Stimulated activated CD8-positive, alpha-beta memory T cell treated with anti-CD3 and anti-CD28 coated beads, Interleukin-4, amount 100 ng/mL, for 4 hours (primary cell): ENCODE data around the gene FADD.

ENCODE experiments used
- DNase-seq, 2 donors: peaks; one replicate each; pipeline ENCODE4 v3.0.0-alpha.2; 2020; ENCODE audit warnings: low read depth in 2 of 2, low spot score in 1 of 2

FADD gene

GRCh38 chr11:70202920-70203750 is at the start of gene FADD:
FADD (plus strand) TSS chr11:70203296; CDS start chr11:70203460, 164 bp downstream.
- peak; percentile 83 to 84 for DNase-seq

- no peak for DNase-seq
These were observed 47.7 kb upstream of the FADD start for GRCh38 chr11:70155386-70155785.

DNA sequence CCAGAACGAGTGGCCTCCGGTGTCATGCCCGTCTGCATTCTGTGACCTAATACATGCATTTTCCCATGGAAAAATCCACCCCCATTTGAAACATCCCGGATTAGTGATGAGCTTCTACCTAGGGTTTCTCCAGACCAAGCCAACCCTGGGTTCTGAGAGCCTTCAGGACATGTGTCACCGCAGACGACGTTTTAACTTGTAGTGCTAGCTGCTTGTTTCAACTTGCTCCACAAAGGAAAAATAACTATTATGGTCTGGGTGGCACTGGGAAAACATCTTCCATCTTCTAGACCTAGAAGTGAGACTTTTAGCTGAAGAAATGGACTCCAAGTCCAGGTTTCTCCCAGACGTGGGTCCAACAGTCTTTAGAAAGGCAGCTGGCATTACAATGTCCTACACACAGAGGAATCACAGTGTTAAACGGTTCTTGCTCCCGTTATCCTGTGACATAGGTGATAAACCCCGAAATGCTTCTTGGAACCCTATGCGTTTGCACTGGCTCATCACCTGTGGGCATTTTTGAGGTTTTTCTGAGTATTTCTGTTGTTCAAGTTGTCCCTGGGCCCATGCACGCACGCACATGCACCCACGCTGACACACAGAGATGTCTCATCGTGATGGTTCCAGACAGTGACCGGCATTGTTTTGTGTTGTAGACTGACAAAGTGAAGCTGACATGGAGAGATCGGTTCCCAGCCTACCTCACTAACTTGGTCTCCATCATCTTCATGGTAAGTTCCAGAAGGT is 46.6 kb upstream of the FADD start:
- no peak for DNase-seq

- DNase-seq: no peak
These were observed 44.9 kb upstream of the FADD start for GRCh38 chr11:70158201-70158600.

DNA sequence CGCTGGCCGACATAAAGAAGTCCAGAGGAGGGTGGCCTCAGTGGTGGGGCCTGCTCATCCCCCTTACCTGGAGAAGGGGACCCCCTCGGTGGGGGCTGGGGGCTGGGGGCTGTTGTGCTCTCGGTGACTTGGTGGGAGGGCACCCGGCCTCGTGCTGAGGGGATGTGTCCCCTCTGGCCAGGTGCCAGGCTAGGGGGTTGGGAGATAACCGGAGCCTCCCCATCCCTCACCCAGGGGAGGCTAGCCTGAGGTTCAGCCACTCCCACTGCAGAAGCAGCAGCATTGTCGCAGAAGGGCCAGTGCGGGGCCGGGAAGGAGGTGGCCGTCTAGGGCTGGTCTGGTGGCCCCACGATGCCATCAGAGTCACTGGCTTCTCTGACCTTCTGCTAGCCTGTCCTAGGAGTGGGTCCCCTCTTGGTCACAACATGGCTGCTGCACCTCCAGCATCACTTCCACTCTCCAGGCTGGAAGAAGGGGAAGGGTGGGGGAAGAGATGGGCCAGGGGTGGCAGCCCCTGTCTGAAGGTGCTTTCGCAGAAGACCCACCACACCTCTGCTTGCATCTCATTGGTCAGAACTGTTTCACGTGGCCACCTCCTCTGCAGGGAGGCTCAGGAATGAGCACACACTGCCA is 44.2 kb upstream of the FADD start:
- DNase-seq: no peak

DNA sequence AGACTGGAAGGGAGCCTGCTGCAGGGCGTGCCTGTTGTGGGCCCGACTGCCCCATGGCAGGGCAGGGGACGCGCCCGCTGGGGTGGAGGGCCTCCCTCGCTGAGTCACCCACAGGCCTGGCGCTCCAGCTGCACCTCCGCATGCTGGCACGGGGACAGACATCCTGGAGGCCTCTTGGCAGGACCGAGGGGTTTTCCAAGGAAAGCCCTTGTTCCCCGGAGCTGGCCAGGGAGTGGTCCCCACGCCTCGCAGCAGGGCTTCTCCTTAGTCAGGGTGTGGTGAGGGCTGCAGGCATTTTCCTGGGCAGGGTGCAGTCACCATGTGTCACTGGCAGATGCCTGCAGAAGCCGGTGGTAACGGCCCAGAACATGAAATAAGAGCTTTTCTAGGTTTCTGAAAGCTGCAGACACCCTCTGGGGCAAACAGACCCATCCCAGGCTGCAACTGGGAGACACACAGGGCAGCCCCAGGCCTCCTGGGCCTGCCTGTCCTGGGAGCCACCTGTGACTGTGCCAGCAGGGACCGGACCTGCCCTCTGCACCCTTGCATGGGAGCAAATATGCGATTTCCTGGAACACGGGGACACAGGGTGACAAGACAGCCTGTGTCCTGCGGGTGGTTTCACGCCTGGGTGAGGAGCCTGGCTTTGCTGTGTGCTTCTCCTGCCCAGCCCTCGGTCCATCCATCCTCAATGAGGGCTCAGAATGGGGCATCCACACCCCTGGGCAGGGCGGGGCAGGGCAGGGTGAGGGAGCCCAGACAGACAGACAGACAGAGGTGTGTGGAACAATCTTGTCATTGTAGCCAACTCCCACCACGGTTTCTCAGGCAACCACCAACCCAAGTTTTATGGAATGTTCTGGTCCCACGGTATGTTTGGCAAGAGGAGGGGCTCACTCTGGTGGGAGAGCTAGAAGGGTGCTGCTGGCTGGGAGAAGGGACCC is 43.2 kb upstream of the FADD start:
- DNase-seq: no peak

DNA sequence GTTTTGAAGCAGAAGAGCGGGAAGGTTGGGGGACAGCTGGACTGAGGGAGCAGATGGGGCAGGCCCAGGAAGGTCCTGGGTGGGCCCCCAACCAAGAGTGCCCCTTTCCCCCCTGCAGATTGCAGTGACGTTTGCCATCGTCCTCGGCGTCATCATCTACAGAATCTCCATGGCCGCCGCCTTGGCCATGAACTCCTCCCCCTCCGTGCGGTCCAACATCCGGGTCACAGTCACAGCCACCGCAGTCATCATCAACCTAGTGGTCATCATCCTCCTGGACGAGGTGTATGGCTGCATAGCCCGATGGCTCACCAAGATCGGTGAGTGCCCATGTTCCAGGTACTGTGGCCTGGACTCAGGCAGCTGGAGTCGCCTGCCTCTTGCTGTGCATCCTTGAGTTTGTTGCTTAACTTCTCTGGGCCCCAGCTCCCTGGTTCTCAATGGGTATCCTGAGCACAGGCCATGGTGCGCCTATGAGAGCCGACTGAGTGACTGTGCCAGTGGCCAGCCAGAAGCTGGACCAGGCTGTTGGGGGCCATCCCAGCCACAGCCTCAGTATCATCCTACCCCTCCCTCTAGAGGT is 42.0 kb upstream of the FADD start:
- DNase-seq: no peak

DNA sequence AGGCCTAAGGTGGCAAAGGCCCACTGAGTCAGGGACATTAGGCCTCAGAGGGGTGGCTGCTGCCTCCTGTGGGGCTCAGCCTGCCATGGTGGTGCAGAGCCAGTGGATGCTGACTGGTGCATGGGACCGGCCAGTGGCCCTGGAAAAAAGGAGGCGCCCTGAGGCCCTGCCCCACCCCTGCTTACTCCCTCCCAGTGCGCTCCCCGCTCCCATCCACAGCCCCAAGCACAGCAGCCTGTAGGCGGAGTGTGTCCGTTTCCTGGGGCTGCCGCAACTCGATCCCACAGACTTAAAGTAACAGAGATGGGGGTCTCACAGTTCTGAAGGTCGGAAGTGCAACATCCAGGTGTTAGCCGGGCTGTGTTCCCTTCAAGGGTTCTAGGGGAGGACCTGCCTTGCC is 38.4 kb upstream of the FADD start:
- DNase-seq: no peak

DNA sequence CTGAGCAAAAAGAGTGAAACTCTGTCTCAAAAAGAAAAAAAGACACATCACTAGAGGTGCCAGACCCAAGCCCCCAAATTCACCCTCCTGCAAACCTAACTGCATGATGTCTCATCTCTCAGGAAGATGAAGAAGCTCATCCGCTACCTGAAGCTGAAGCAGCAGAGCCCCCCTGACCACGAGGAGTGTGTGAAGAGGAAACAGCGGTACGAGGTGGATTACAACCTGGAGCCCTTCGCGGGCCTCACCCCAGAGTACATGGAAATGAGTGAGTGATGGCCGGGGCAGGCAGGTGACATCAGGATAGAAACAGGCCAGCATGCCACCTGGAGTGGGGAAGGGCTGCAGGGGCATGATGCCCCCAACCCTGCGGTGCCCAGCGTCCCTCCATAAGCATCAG is 36.0 kb upstream of the FADD start:
- no peak for DNase-seq

DNA sequence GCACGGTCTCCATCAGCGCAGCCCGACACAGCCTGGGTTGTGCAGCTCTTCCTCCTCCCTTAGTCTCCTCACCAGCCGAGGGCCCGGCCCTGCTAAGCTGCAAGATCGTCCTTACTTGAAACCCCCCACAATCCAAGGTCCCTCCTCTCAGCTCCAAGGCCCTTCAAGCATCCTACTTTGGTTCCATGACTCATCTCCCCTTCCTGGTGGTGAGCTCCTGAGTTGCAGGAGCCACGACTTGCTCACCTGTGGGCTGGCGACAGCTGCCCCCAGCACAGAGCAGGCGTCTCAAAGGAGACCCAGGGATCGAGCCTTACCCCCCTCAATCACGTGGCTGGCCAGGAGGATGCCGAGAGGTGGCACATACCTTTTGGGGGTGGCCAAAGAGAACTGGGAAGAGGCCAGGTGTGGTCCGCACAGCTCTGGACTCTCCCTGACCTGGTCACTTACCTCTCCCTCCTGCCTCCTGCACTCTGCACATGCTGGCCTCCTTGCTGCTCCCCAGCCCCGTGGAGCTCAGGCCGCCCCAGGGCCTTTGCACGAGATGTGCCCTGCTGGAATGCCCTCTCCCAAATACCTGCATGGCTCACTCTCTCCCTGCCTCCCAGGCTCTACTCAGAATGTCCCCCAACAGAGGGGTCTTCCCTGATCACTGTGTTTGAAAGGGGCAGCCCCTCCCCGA is 35.2 kb upstream of the FADD start:
- no peak for DNase-seq

DNA sequence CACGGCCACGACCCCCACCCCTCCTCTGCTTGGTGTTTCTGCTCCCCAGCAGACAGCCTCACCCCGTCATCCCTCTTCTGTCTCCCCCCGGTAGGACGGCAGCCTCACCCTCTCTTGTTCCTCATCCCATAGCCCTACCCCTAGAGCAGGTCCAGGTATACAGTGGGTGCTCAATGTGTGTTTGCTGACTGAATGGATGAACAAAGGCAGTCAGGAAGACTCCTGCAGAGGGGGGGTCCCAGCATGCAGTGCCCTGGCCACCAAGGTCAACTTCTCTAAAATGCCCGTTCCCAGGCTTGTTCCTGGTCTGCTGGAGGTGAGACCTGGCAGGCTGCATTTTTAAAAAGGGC is 34.7 kb upstream of the FADD start:
- DNase-seq: no peak

GRCh38 chr11:70169127-70169526 is 34.0 kb upstream of the FADD start:
- DNase-seq: no peak

GRCh38 chr11:70169632-70170031 is 33.5 kb upstream of the FADD start:
- no peak for DNase-seq

GRCh38 chr11:70170596-70171210 is 32.4 kb upstream of the FADD start:
- no peak for DNase-seq

- no peak for DNase-seq
These were observed 30.1 kb upstream of the FADD start for GRCh38 chr11:70173018-70173417.

- no peak for DNase-seq
These were observed 28.4 kb upstream of the FADD start for GRCh38 chr11:70174547-70175235.

GRCh38 chr11:70175236-70175698 is 27.8 kb upstream of the FADD start:
- DNase-seq: no peak

DNA sequence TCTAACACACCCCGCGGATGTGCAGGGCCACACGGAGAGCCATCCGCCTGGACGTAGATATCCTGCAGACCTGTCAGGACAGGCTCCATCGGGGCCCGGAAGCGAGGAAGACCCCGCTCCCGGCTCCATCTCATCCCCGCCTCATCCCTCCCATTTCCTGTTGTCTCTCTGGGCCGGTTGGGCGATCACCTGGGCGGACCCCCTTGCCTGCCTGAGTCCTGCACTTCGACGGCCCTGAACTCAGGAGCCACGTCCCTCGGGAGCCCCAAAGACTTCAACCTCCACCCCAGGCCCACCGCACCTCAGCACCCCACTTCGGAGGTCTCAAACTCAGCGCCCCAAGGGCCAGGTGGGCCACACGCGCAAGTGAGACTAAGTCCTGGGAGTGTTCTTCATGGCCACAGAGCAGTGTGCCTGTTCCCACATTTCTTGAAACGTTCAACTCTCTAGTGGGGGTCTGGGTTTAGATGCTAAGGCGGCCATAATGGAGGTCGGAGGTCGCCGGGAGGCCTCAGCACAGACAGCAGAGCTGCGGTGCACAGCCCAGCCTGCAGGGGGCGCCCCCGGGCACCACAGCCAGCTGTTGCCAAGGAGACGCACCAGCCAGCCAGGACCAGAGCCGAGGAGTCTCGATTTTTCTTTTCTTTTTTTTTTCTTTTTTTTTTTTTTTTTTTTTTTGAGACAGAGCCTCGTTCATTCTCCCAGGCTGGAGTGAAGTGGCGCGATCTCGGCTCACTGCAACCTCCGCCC is 26.0 kb upstream of the FADD start:
- peak in 1 of 2 donors; percentile 6 for DNase-seq
